ENCODE data around the gene DST.

The DST gene

GRCh38 chr6:56532766-56533551, 109.7 kb downstream of the DST start:
- DNase-seq, result no peak

- DNase-seq, result no peak
Observed at GRCh38 chr6:56531839-56532595, 110.7 kb downstream of the DST start.

- no peak for DNase-seq
Observed at GRCh38 chr6:56529594-56530191, 113.0 kb downstream of the DST start.

GRCh38 chr6:56528412-56528841, 114.3 kb downstream of the DST start:
- no peak for DNase-seq

- DNase-seq, result no peak
Observed at GRCh38 chr6:56527934-56528333, 114.8 kb downstream of the DST start.

- no peak for DNase-seq
Observed at GRCh38 chr6:56526860-56527544, 115.7 kb downstream of the DST start.

GRCh38 chr6:56525974-56526789, 116.5 kb downstream of the DST start:
- DNase-seq, result no peak

GRCh38 chr6:56524891-56525703, 117.6 kb downstream of the DST start:
- no peak for DNase-seq

GRCh38 chr6:56522495-56523270, 120.0 kb downstream of the DST start:
- DNase-seq, result no peak

- DNase-seq, result no peak
Observed at GRCh38 chr6:56521976-56522375, 120.7 kb downstream of the DST start.

GRCh38 chr6:56521454-56521853, 121.2 kb downstream of the DST start:
- DNase-seq, result no peak

- DNase-seq, result no peak
Observed at GRCh38 chr6:56520218-56520617, 122.5 kb downstream of the DST start.

- no peak for DNase-seq
Observed at GRCh38 chr6:56518995-56519767, 123.5 kb downstream of the DST start.

- DNase-seq, result no peak
Observed at GRCh38 chr6:56517155-56517745, 125.4 kb downstream of the DST start.

GRCh38 chr6:56516003-56516402, 126.7 kb downstream of the DST start:
- DNase-seq, result no peak

GRCh38 chr6:56515081-56515905, 127.4 kb downstream of the DST start:
- DNase-seq, result no peak

- DNase-seq, result no peak
Observed at GRCh38 chr6:56514395-56514794, 128.3 kb downstream of the DST start.

- no peak for DNase-seq
Observed at GRCh38 chr6:56513631-56514030, 129.1 kb downstream of the DST start.
